Mesothelial cell of epicardium (in vitro differentiated cells): Measurements from ENCODE around the gene DNAJC16. TPM values are rescaled to one million over a fixed set of nuclear protein-coding genes. Genes with fewer than 3 reads are reported as not detected.

Experiments
- DNase-seq, 2 experiments: peaks; one replicate each; pipeline ENCODE4 v3.0.0; 2021; ENCODE audit warnings: low spot score in 2 of 2; ENCODE audit not compliant: unreplicated experiment in 2 of 2
- H3K27ac Mint-ChIP-seq: 2 replicates; pipeline ENCODE4 v1.8.0; 2021; ENCODE audit warnings: mixed read lengths
- H3K27me3 Mint-ChIP-seq: 2 replicates; pipeline ENCODE4 v1.8.0; 2021; ENCODE audit warnings: low read depth, mixed read lengths
- H3K36me3 Mint-ChIP-seq: 2 replicates; pipeline ENCODE4 v1.8.0; 2021; ENCODE audit warnings: mixed read lengths
- H3K4me1 Mint-ChIP-seq: 2 replicates; pipeline ENCODE4 v1.8.0; 2021; ENCODE audit warnings: mixed read lengths
- H3K4me3 Mint-ChIP-seq: 2 replicates; pipeline ENCODE4 v1.8.0; 2021; ENCODE audit warnings: mild to moderate bottlenecking, moderate library complexity, mixed read lengths
- H3K9me3 Mint-ChIP-seq: 2 replicates; pipeline ENCODE4 v1.8.0; 2021; ENCODE audit warnings: mixed read lengths
- total RNA-seq: library from RNA; stranded (reverse); gene quantifications from 3 replicates; pipeline ENCODE4 v1.2.1, GENCODE V29; 2021
- TF ChIP-seq, protein P1 (sequence below): fragments of 200-600 bp; sonication (generic); IDR thresholded peaks from one replicate; pipeline ENCODE4 v1.5.0; 2021; ENCODE audit warnings: antibody characterized with exemption; ENCODE audit not compliant: unreplicated experiment

Gene DNAJC16
- total RNA-seq, 1 donor from 2014 or later, result 24.7 TPM

- H3K4me1 Mint-ChIP-seq, result no peaks in the 10 kb centered on the region
- H3K36me3 Mint-ChIP-seq, result peaks cover 15% of the 10 kb centered on the region
- no peak overlapping the region for H3K4me3 Mint-ChIP-seq
- TF ChIP-seq, protein P1, sequence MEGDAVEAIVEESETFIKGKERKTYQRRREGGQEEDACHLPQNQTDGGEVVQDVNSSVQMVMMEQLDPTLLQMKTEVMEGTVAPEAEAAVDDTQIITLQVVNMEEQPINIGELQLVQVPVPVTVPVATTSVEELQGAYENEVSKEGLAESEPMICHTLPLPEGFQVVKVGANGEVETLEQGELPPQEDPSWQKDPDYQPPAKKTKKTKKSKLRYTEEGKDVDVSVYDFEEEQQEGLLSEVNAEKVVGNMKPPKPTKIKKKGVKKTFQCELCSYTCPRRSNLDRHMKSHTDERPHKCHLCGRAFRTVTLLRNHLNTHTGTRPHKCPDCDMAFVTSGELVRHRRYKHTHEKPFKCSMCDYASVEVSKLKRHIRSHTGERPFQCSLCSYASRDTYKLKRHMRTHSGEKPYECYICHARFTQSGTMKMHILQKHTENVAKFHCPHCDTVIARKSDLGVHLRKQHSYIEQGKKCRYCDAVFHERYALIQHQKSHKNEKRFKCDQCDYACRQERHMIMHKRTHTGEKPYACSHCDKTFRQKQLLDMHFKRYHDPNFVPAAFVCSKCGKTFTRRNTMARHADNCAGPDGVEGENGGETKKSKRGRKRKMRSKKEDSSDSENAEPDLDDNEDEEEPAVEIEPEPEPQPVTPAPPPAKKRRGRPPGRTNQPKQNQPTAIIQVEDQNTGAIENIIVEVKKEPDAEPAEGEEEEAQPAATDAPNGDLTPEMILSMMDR, result no peak
- no peaks in the 10 kb centered on the region for H3K9me3 Mint-ChIP-seq
- H3K27me3 Mint-ChIP-seq, result no peaks in the 10 kb centered on the region
- no peak for DNase-seq
- H3K27ac Mint-ChIP-seq, result no peak overlapping the region
These were observed 19.8 kb upstream of the DNAJC16 start for GRCh38 chr1:15506831-15507230.

DNA sequence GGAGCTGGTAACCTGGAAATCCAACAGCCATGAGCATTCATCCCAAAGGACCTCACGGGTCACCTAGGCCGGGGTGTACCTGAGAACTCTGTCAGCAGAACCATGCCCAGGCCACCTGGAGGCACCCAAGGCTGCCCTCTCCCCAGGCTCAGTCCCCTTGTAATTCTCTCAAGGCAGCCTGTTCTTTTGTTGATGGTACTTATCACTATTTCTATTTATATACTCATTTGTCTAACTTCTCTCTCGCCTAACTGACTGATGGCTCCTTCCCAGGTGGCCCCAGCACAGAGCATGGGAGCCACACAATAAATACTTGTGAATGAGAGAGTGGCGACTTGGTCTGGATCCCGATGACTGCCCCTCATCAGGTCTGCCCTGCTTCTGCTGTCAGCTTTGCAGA, 19.4 kb upstream of the DNAJC16 start:
- Mint-ChIP-seq H3K36me3 (peaks cover 19% of the 10 kb centered on the region), H3K4me3 (no peak overlapping the region), H3K4me1 (no peaks in the 10 kb centered on the region), H3K9me3 (no peaks in the 10 kb centered on the region), H3K27me3 (no peaks in the 10 kb centered on the region), H3K27ac (no peak overlapping the region)
- no peak for DNase-seq
- TF ChIP-seq, protein P1, result no peak

GRCh38 chr1:15508700-15509487, 17.8 kb upstream of the DNAJC16 start:
- peaks cover 23% of the 10 kb centered on the region for H3K36me3 Mint-ChIP-seq
- no peaks in the 10 kb centered on the region for H3K4me1 Mint-ChIP-seq
- no peak overlapping the region for H3K4me3 Mint-ChIP-seq
- H3K27ac Mint-ChIP-seq, result no peak overlapping the region
- no peaks in the 10 kb centered on the region for H3K27me3 Mint-ChIP-seq
- DNase-seq, result no peak
- H3K9me3 Mint-ChIP-seq, result no peaks in the 10 kb centered on the region
- TF ChIP-seq, protein P1, result no peak

DNA sequence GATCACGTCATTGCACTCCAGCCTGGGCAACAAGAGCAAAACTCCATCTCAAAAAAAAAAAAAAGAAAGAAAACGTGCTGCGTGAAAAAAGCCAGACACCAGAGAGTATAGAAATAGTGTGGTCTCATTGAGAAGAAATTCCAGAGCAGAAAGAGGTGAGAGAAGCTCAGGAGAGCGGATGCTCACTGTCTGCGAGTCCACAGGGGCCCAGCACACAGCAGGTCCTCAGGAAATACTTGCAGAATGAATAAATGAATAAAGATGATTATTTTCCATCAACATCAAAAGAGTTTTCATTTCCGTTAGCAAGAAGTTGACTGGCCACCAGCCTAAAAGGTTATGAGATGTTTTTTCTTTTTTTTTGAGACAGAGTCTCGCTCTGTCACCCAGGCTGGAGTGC, 17.1 kb upstream of the DNAJC16 start:
- TF ChIP-seq, protein P1, result no peak
- DNase-seq, result no peak
- H3K36me3 Mint-ChIP-seq, result peaks cover 23% of the 10 kb centered on the region
- H3K9me3 Mint-ChIP-seq, result no peaks in the 10 kb centered on the region
- H3K4me3 Mint-ChIP-seq, result no peak overlapping the region
- H3K27ac Mint-ChIP-seq, result no peak overlapping the region
- H3K4me1 Mint-ChIP-seq, result no peaks in the 10 kb centered on the region
- no peaks in the 10 kb centered on the region for H3K27me3 Mint-ChIP-seq

DNA sequence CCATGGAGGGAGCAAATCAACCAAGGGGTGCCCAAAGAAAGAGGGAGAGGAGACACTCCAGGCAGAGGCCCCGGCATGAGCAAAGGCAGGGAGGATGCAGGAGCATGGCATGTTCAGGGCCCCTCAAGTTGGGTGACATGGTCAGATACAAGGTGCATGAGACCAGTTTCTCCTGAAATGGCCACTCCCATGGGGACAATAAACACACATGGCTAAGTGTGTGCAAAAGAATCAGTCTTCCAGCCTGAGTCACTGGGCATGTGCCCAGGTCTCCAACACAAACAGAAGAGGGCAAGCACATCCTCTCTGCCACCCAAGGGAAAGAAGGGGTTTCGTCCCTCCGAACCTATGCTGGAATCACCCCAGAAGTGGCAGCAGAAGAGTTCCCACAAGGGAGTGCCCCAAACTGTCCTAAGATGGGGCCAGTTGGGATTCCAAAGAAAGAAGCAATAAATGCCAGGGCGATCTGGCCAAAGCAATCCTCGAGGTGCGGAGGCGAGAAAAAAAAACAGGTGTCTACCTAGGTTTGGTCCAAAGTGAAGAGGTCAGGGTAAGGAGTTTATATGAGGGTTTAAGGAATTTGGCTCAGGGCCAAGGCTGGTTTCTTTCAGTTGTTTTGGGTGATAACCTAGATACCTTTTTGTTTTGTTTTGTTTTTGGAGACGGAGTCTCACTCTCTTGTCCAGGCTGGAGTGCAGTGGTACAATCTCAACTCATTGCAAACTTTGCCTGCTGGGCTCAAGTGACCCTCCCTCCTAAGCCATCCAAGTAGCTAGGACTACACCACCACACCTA, 15.8 kb upstream of the DNAJC16 start:
- DNase-seq, result no peak
- Mint-ChIP-seq H3K4me1 (no peaks in the 10 kb centered on the region), H3K36me3 (peaks cover 29% of the 10 kb centered on the region), H3K27ac (no peak overlapping the region), H3K27me3 (no peaks in the 10 kb centered on the region), H3K4me3 (no peak overlapping the region), H3K9me3 (no peaks in the 10 kb centered on the region)
- TF ChIP-seq, protein P1, result no peak
